Memory B cell (primary cell): ENCODE data around the gene CARMIL1.

Source experiments
- ATAC-seq: fragments of 150-1000 bp; cut with Tn5 transposase; 2 replicates; pipeline ENCODE4 v1.10.0; 2021; ENCODE audit warnings: low read depth, mild to moderate bottlenecking, moderate library complexity
- DNase-seq, 2 donors: peaks; one replicate each; pipeline ENCODE4 v3.0.0; 2022; ENCODE audit warnings: low spot score in 2 of 2
- H3K27ac Mint-ChIP-seq: one replicate; pipeline ENCODE4 v1.8.0; 2022; ENCODE audit warnings: mild to moderate bottlenecking, moderate library complexity, mixed read lengths
- H3K27me3 Mint-ChIP-seq: one replicate; pipeline ENCODE4 v1.8.0; 2022; ENCODE audit warnings: mixed read lengths
- H3K36me3 Mint-ChIP-seq: one replicate; pipeline ENCODE4 v1.8.0; 2022; ENCODE audit warnings: mild to moderate bottlenecking, mixed read lengths
- H3K4me1 Mint-ChIP-seq: one replicate; pipeline ENCODE4 v1.8.0; 2022; ENCODE audit warnings: mixed read lengths
- H3K4me3 Mint-ChIP-seq: one replicate; pipeline ENCODE4 v1.8.0; 2022; ENCODE audit warnings: mild to moderate bottlenecking, moderate library complexity, mixed read lengths
- H3K9me3 Mint-ChIP-seq: one replicate; pipeline ENCODE4 v1.8.0; 2022; ENCODE audit warnings: mixed read lengths

CARMIL1 gene

DNA sequence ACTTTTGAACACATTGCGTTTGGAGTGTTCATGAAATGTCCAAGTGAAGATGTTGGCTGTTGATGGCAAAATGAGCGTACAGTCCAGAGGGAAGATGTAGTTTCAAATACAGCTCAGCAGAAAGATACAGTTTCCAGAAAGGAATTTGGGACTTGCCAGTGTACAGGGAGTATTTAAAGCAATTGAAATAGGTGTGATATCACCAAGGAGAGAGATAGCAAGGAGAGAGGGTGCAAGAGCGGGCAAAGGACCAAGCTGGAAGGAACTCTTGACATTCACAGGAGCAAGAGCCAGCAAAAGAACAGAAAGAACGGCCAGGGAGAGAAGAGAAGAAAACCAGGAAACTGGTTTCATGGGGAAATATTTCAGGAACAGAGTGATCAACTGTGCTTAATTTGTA, 47.8 kb downstream of the CARMIL1 start:
- Mint-ChIP-seq H3K27me3 (peaks cover 5% of the 10 kb centered on the region), H3K36me3 (no peaks in the 10 kb centered on the region), H3K4me1 (peaks cover 10% of the 10 kb centered on the region), H3K4me3 (no peak overlapping the region), H3K9me3 (no peaks in the 10 kb centered on the region), H3K27ac (no peak overlapping the region)
- DNase-seq (no peak), ATAC-seq (no peak)

GRCh38 chr6:25327432-25327831, 48.3 kb downstream of the CARMIL1 start:
- ATAC-seq (no peak), DNase-seq (no peak)
- H3K4me1 Mint-ChIP-seq: peaks cover 14% of the 10 kb centered on the region
- H3K4me3 Mint-ChIP-seq: no peak overlapping the region
- no peaks in the 10 kb centered on the region for H3K9me3 Mint-ChIP-seq
- H3K27ac Mint-ChIP-seq: no peak overlapping the region
- H3K27me3 Mint-ChIP-seq: peaks cover 5% of the 10 kb centered on the region
- no peaks in the 10 kb centered on the region for H3K36me3 Mint-ChIP-seq

- no peaks in the 10 kb centered on the region for H3K36me3 Mint-ChIP-seq
- H3K4me1 Mint-ChIP-seq: peaks cover 17% of the 10 kb centered on the region
- no peak overlapping the region for H3K4me3 Mint-ChIP-seq
- no peak for ATAC-seq
- DNase-seq: no peak
- H3K27ac Mint-ChIP-seq: no peak overlapping the region
- no peaks in the 10 kb centered on the region for H3K9me3 Mint-ChIP-seq
- peaks cover 5% of the 10 kb centered on the region for H3K27me3 Mint-ChIP-seq
These were observed 50.1 kb downstream of the CARMIL1 start for GRCh38 chr6:25329161-25329817.

DNA sequence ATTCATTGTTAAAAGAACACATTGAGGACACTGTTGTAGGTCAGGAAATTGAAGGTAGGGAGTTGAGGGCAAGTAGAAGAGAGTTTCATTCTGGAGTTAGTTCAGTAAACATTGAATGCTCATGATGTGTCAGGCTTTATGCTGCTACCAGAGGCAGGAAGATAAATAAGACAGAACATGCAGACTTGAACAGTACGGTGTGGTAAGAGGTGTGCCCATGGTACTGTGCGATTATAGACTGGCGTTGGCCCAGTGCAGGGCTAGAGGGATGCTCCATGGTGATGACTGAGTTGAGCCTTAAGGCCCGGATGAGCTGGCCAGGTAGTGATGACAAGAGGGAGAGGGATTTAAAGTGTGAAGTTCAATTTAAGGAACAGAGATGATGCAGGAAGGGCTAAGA, 50.8 kb downstream of the CARMIL1 start:
- Mint-ChIP-seq H3K4me1 (peaks cover 16% of the 10 kb centered on the region), H3K27ac (no peak overlapping the region)

GRCh38 chr6:25330796-25331685, 51.9 kb downstream of the CARMIL1 start:
- no peak overlapping the region for H3K4me3 Mint-ChIP-seq
- DNase-seq: no peak
- no peak overlapping the region for H3K27ac Mint-ChIP-seq
- H3K27me3 Mint-ChIP-seq: peaks cover 8% of the 10 kb centered on the region
- ATAC-seq: no peak
- no peaks in the 10 kb centered on the region for H3K36me3 Mint-ChIP-seq
- H3K9me3 Mint-ChIP-seq: no peaks in the 10 kb centered on the region
- H3K4me1 Mint-ChIP-seq: peaks cover 18% of the 10 kb centered on the region

More for the DNA sequence above, 50.8 kb downstream of the CARMIL1 start:
- no peak for DNase-seq
- ATAC-seq: no peak
- Mint-ChIP-seq H3K27me3 (peaks cover 6% of the 10 kb centered on the region), H3K9me3 (no peaks in the 10 kb centered on the region), H3K4me3 (no peak overlapping the region), H3K36me3 (no peaks in the 10 kb centered on the region)

DNA sequence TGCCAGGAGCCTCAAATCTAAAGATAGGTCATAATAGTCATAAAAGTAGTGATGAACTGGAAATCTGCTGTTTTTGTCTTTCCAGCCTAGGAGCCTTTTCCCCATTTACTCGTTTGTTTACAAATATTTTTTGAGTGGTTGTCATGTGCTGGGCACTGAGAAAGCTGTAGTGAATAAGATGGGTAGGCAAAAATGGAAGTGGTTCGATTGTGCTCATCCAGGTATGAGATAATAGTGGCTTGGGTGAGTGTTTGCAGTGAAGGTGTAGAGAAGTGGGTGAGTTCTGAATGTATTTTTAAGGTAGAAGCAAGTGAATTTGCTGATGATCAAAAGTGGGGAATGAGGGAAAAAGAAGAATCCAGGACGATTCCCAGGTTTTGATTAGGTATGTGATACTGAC, 53.0 kb downstream of the CARMIL1 start:
- H3K27me3 Mint-ChIP-seq: peaks cover 10% of the 10 kb centered on the region
- ATAC-seq (no peak), DNase-seq (no peak)
- H3K27ac Mint-ChIP-seq: no peak overlapping the region
- no peaks in the 10 kb centered on the region for H3K36me3 Mint-ChIP-seq
- H3K9me3 Mint-ChIP-seq: no peaks in the 10 kb centered on the region
- H3K4me3 Mint-ChIP-seq: peak overlapping the region; percentile 1
- H3K4me1 Mint-ChIP-seq: peaks cover 20% of the 10 kb centered on the region

GRCh38 chr6:25332655-25333071, 53.5 kb downstream of the CARMIL1 start:
- Mint-ChIP-seq H3K4me1 (peaks cover 20% of the 10 kb centered on the region), H3K4me3 (peak overlapping the region; percentile 1), H3K27ac (no peak overlapping the region), H3K9me3 (no peaks in the 10 kb centered on the region), H3K36me3 (no peaks in the 10 kb centered on the region), H3K27me3 (peaks cover 10% of the 10 kb centered on the region)
- ATAC-seq (peak; percentile 59), DNase-seq (peak in 1 of 2 donors; percentile 5)

- Mint-ChIP-seq H3K4me3 (no peak overlapping the region), H3K27ac (no peak overlapping the region), H3K4me1 (peaks cover 20% of the 10 kb centered on the region), H3K9me3 (no peaks in the 10 kb centered on the region), H3K36me3 (no peaks in the 10 kb centered on the region), H3K27me3 (peaks cover 10% of the 10 kb centered on the region)
- no peak for DNase-seq
- no peak for ATAC-seq
These were observed 54.3 kb downstream of the CARMIL1 start for GRCh38 chr6:25333471-25333870.

GRCh38 chr6:25334793-25335192, 55.6 kb downstream of the CARMIL1 start:
- Mint-ChIP-seq H3K4me3 (no peak overlapping the region), H3K27ac (no peak overlapping the region), H3K4me1 (peaks cover 19% of the 10 kb centered on the region), H3K27me3 (peaks cover 9% of the 10 kb centered on the region), H3K36me3 (no peaks in the 10 kb centered on the region), H3K9me3 (no peaks in the 10 kb centered on the region)
- no peak for DNase-seq
- no peak for ATAC-seq

DNA sequence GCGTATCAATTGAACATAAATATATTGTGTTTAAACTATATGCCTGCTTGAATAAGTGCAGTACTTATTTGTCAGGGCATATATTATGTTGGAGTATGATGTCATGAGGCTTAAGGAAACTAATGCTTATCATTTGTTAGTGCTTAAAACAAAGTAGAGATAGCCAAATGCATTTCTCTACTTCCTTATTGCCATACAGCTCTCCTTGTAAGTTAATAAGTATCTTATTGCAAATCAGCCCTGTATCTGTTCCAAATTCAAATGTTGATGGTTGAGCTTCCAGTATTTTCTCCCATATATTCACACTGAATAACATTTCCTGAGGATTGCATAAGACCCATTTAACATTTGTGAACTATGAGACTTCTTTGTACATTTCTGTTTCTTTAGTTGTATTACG, 57.8 kb downstream of the CARMIL1 start:
- DNase-seq (no peak), ATAC-seq (no peak)
- Mint-ChIP-seq H3K27me3 (peaks cover 7% of the 10 kb centered on the region), H3K9me3 (no peaks in the 10 kb centered on the region), H3K4me1 (peaks cover 18% of the 10 kb centered on the region), H3K27ac (no peak overlapping the region), H3K36me3 (no peaks in the 10 kb centered on the region), H3K4me3 (no peak overlapping the region)

DNA sequence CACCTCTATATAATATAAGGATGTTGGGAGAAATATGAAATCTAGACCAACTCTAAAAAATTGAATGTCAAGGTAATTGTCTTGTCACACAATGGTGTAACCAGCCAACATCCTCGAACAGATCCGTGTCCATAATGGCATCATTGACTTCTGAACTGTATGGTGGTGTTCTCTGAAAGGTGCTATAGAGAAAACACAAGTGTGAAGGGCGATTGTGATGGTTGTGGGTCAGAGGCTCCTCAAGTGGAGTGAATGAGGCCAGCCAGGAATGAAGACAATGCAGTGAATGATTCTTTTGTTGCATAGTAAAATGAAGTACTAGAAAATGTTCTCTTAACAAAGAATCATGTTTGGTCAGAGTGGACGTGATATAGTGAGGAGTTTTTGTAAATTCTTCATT, 58.3 kb downstream of the CARMIL1 start:
- DNase-seq (no peak), ATAC-seq (no peak)
- Mint-ChIP-seq H3K4me3 (no peak overlapping the region), H3K27ac (no peak overlapping the region), H3K4me1 (peaks cover 14% of the 10 kb centered on the region), H3K9me3 (no peaks in the 10 kb centered on the region), H3K36me3 (no peaks in the 10 kb centered on the region), H3K27me3 (peaks cover 7% of the 10 kb centered on the region)

DNA sequence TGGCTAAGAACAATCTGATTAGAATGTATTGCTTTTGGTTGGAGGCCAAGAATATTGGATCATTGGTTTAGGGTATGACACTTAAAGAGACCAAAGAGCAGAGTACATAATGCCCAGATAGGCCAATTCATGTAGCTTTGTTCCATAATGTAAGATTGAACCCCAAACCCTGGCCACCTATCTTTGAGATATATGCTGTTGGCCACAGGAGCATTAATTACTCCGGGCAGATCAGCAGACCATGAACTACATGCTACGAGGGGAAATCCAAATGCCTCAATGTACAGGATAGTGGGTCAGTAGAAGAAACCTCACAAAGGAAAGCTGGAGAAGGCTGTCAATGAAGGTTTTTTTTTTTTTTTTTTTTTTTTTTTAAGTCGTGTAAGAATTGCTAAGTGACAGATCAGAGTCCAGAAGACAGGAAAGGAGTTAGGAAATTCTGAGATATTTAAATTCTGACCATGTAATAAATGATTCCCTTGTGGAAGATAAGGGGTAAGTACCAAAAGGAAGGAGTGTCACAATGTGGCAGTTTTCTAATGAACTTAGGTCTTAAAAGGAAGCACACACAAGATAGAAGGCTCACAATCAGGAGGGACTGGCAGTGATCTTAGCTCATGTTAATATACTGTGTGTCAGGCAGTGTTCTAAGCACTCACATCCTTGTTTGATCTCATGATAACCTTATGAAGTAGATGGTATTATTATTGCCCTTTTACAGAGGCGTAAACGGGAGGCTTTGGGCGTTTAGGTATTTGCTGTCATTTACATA, 61.4 kb downstream of the CARMIL1 start:
- DNase-seq (no peak), ATAC-seq (no peak)
- Mint-ChIP-seq H3K4me3 (no peak overlapping the region), H3K27ac (no peak overlapping the region), H3K36me3 (no peaks in the 10 kb centered on the region), H3K9me3 (no peaks in the 10 kb centered on the region), H3K4me1 (peaks cover 8% of the 10 kb centered on the region), H3K27me3 (peaks cover 5% of the 10 kb centered on the region)

DNA sequence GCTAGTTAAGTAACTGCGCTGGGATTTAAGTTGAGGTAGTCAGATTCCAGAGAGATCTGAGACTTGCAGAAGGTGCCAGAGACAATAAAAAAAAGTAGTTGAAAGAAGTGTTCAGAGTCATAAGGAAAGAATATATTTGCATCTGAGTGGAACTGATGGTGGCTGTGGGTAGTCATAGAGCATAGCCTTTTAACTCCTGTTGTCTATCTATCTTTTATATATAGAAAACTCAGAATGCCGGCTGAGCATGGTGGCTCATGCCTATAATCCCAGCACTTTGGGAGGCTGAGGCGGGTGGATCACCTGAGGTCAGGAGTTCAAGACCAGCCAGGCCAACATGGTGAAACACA, 62.0 kb downstream of the CARMIL1 start:
- Mint-ChIP-seq H3K9me3 (no peaks in the 10 kb centered on the region), H3K36me3 (no peaks in the 10 kb centered on the region), H3K27me3 (peaks cover 3% of the 10 kb centered on the region), H3K27ac (no peak overlapping the region), H3K4me3 (no peak overlapping the region), H3K4me1 (peaks cover 6% of the 10 kb centered on the region)
- DNase-seq (no peak), ATAC-seq (no peak)

- peaks cover 3% of the 10 kb centered on the region for H3K27me3 Mint-ChIP-seq
- H3K36me3 Mint-ChIP-seq: no peaks in the 10 kb centered on the region
- DNase-seq (no peak), ATAC-seq (no peak)
- no peak overlapping the region for H3K4me3 Mint-ChIP-seq
- H3K4me1 Mint-ChIP-seq: peaks cover 6% of the 10 kb centered on the region
- no peak overlapping the region for H3K27ac Mint-ChIP-seq
- H3K9me3 Mint-ChIP-seq: no peaks in the 10 kb centered on the region
These were observed 62.9 kb downstream of the CARMIL1 start for GRCh38 chr6:25341923-25342619.
